Prostate gland (tissue), 2 donors: ENCODE measurements around the gene CALCB. TPM values are rescaled to one million over a fixed set of nuclear protein-coding genes. Genes with fewer than 3 reads are reported as not detected.
"Not testable (repeated sequence)": the region's sequence is repeated elsewhere in the genome, so short reads cannot be mapped to it uniquely, and the experiment has no call there.

Source experiments
- DNase-seq: peaks from one replicate; pipeline ENCODE4 v3.0.0-alpha.2; 2019; ENCODE audit warnings: low spot score
- H3K27ac ChIP-seq, 2 donors: fragments of 200-600 bp; sonication (generic); 2 replicates each; pipeline ENCODE4 v1.5.1; 2017 to 2019
- H3K27me3 ChIP-seq: fragments of 200-600 bp; sonication (generic); replicated peaks from 2 replicates; pipeline ENCODE4 v1.5.1; 2019; ENCODE audit not compliant: insufficient read depth
- H3K36me3 ChIP-seq, 2 donors: fragments of 200-600 bp; sonication (generic); 1 replicate in 1 of 2; 2 replicates in 1 of 2; pipeline versions ENCODE4 v1.5.1 to v1.8.1; 2017 to 2019
- H3K4me1 ChIP-seq: fragments of 200-600 bp; sonication (generic); replicated peaks from 2 replicates; pipeline ENCODE4 v1.5.1; 2019
- H3K4me3 ChIP-seq, 2 donors: fragments of 200-600 bp; sonication (generic); 2 replicates each; pipeline ENCODE4 v1.5.1; 2017 to 2019
- H3K9me3 ChIP-seq: fragments of 200-600 bp; sonication (generic); 2 replicates; pipeline ENCODE4 v1.5.1; 2017
- CTCF ChIP-seq, 4 experiments: fragments of 200-600 bp in 2 of 4; fragments of 450-650 bp in 2 of 4; sonication (generic) in 2 of 4; IDR thresholded peaks; 1 replicate in 3 of 4; 2 replicates in 1 of 4; pipeline ENCODE4 v1.5.1; 2016 to 2019; ENCODE audit warnings: antibody characterized with exemption in 4 of 4, mild to moderate bottlenecking in 2 of 4, moderate library complexity in 2 of 4
- POLR2A ChIP-seq: fragments of 450-650 bp; IDR thresholded peaks from one replicate; pipeline ENCODE4 v1.6.1; 2016; ENCODE audit warnings: antibody characterized with exemption, mild to moderate bottlenecking
- POLR2AphosphoS5 ChIP-seq: sonication (generic); formaldehyde crosslinking; IDR thresholded peaks from one replicate; pipeline ENCODE4 v1.6.1; 2017; ENCODE audit warnings: antibody characterized with exemption
- WGBS: methylation state at CpG from one replicate; pipeline ENCODE4 v1.1.5; 2018; 5-methylcytosine and 5-hydroxymethylcytosine counted together
- intact Hi-C: fragments of 100-400 bp; cut with DNase I; formaldehyde crosslinking; loops from one replicate; pipeline ENCODE4 v1.14.2; 2022
- total RNA-seq, 2 donors: library from RNA; depleted of rRNA; stranded (reverse); fragments of >200 nt; gene quantifications; one replicate each; pipeline ENCODE4 v1.1.0, GENCODE V29; 2016

Gene CALCB
- total RNA-seq = 1 to 10 TPM in 1 of 2 donors, under 1 TPM in 1; 0.18 to 2.4 TPM

- no peaks in the 10 kb centered on the region for H3K4me1 ChIP-seq
- TF ChIP-seq POLR2A (no peak), POLR2AphosphoS5 (no peak)
- H3K9me3 ChIP-seq = no peaks in the 10 kb centered on the region
- DNase-seq = no peak
- H3K36me3 ChIP-seq = no peaks in the 10 kb centered on the region
- H3K27ac ChIP-seq = no peak within 1 kb of the TSS
- WGBS = 3% methylated on average over 54 of the region's 60 CpGs
- H3K4me3 ChIP-seq = peak within 1 kb of the TSS; percentile 17
- intact Hi-C loops = loop anchor here (10.0 kb wide), 1 partner anchor 169 kb away; no protein-coding TSS in a partner anchor
- H3K27me3 ChIP-seq = no peaks in the 10 kb centered on the region
Measured at GRCh38 chr11:15073361-15074205, at the start of gene CALCB. Gene CALCB (plus strand): TSS chr11:15073593. CDS start chr11:15074719, 1,126 bp downstream.

DNA sequence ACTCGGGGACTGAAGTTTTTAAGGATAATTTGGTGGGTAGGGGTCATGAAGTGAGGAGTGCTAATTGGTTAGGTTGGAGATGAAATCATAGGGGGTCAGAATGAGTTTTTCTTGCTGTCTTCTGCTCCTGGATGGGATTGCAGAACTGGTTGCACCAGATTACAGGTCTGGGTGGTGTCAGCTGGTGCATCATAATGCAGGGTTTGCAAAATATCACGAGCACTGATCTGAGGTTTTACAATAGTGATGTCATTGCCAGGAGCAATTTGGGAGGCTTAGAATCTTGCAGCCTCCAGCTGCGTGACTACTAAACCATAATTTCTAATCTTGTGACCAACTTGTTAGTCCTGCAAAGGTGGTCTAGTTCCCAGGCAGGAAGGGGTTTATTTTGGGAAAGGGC, 46.4 kb upstream of the CALCB start:
- H3K4me1 ChIP-seq = no peaks in the 10 kb centered on the region
- TF ChIP-seq CTCF (IDR thresholded peaks at IDR 0.05) (no peak), POLR2A (no peak), POLR2AphosphoS5 (no peak)
- intact Hi-C loops = no loop called here
- no peaks in the 10 kb centered on the region for H3K36me3 ChIP-seq
- 34% methylated on average over 3 of the region's 3 CpGs for WGBS
- H3K9me3 ChIP-seq = no peaks in the 10 kb centered on the region
- no peak for DNase-seq
- H3K27ac ChIP-seq = no peak overlapping the region
- H3K27me3 ChIP-seq = no peaks in the 10 kb centered on the region
- H3K4me3 ChIP-seq = no peak overlapping the region

DNA sequence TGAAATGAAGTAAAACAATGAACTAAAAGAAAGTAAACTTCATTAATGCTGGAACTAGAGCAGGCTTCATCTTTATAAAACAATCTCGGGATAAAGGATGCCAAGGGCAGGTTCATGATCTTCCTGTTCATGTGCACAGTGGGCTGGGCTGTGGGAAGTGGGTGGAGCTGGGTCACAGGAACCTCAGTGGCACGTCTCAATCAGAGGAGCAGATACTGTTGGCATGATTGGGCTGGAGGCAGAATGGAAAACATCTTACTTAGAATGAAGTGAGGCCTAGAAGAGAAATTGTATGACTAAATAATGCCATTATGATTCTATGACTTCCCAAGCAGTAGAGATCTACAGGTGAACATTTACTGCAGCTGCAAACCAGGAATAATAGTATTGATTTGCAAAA, 45.4 kb upstream of the CALCB start:
- Histone ChIP-seq H3K4me1 (no peaks in the 10 kb centered on the region), H3K9me3 (no peaks in the 10 kb centered on the region), H3K36me3 (no peaks in the 10 kb centered on the region), H3K4me3 (no peak overlapping the region), H3K27me3 (no peaks in the 10 kb centered on the region), H3K27ac (no peak overlapping the region)
- intact Hi-C loops = no loop called here
- WGBS = 28% methylated on average over 2 of the region's 2 CpGs
- no peak for TF ChIP-seq CTCF (IDR thresholded peaks at IDR 0.05)
- TF ChIP-seq POLR2AphosphoS5 = no peak
- no peak for TF ChIP-seq POLR2A
- DNase-seq = no peak

DNA sequence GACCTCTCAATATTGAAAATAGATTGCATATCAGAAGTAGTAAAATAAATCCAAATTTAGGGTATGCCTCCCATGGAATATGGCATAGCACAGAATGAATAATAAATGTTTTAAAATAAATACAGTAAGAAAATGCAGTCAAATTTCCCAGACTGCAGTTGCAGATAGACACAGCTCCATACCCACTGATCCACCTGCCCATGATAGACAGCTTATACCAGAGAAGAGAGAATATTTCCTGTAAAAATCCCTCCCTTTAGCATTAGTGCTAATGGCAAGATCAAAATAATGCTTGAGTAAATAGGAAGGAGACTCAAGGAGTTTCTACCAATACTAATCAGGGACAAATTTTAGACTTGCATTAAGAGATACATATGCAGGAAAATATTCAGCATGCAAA, 45.0 kb upstream of the CALCB start:
- H3K27ac ChIP-seq = no peak overlapping the region
- no peak for DNase-seq
- no peaks in the 10 kb centered on the region for H3K27me3 ChIP-seq
- no peaks in the 10 kb centered on the region for H3K36me3 ChIP-seq
- H3K4me1 ChIP-seq = no peaks in the 10 kb centered on the region
- H3K9me3 ChIP-seq = no peaks in the 10 kb centered on the region
- no peak overlapping the region for H3K4me3 ChIP-seq
- TF ChIP-seq POLR2A (no peak), POLR2AphosphoS5 (no peak), CTCF (IDR thresholded peaks at IDR 0.05) (no peak)
- intact Hi-C loops = no loop called here

- intact Hi-C loops, H3K36me3 ChIP-seq, DNase-seq, H3K27me3 ChIP-seq, H3K4me3 ChIP-seq, H3K27ac ChIP-seq, H3K9me3 ChIP-seq, H3K4me1 ChIP-seq: not testable (repeated sequence)
- 83% methylated on average over 4 of the region's 4 CpGs for WGBS
Measured at GRCh38 chr11:15031945-15032344, 41.4 kb upstream of the CALCB start.
